KG1 (cell line): ENCODE data around the gene GLRX.
"Not testable (repeated sequence)": the region's sequence is repeated elsewhere in the genome, so short reads cannot be mapped to it uniquely, and the experiment has no call there.

Experiments used
- DNase-seq: peaks from one replicate; lab custom pipeline; 2025; lab: John Stamatoyannopoulos, UW

GLRX gene

GRCh38 chr5:95822542-95823181, at the start of gene GLRX:
GLRX (minus strand) TSS chr5:95822726; CDS start chr5:95822662, 64 bp downstream.
- peak; percentile 18 for DNase-seq

GRCh38 chr5:95871146-95871806, 48.8 kb upstream of the GLRX start:
- no peak for DNase-seq

- no peak for DNase-seq
Observed at GRCh38 chr5:95870105-95870672, 47.7 kb upstream of the GLRX start.

GRCh38 chr5:95869173-95869855, 46.8 kb upstream of the GLRX start:
- not testable (repeated sequence) for DNase-seq

- DNase-seq: no peak
Observed at GRCh38 chr5:95868136-95868535, 45.6 kb upstream of the GLRX start.

GRCh38 chr5:95866435-95867040, 44.0 kb upstream of the GLRX start:
- no peak for DNase-seq

- no peak for DNase-seq
Observed at GRCh38 chr5:95864944-95865504, 42.5 kb upstream of the GLRX start.

- DNase-seq: no peak
Observed at GRCh38 chr5:95864456-95864855, 41.9 kb upstream of the GLRX start.

- no peak for DNase-seq
Observed at GRCh38 chr5:95863383-95863757, 40.8 kb upstream of the GLRX start.

GRCh38 chr5:95862671-95863382, 40.3 kb upstream of the GLRX start:
- DNase-seq: no peak

GRCh38 chr5:95861864-95862561, 39.5 kb upstream of the GLRX start:
- DNase-seq: no peak

GRCh38 chr5:95861221-95861863, 38.8 kb upstream of the GLRX start:
- DNase-seq: no peak

- DNase-seq: no peak
Observed at GRCh38 chr5:95859661-95860060, 37.1 kb upstream of the GLRX start.

- peak; percentile 44 for DNase-seq
Observed at GRCh38 chr5:95858661-95859595, 36.4 kb upstream of the GLRX start.

GRCh38 chr5:95858023-95858461, 35.5 kb upstream of the GLRX start:
- no peak for DNase-seq

- no peak for DNase-seq
Observed at GRCh38 chr5:95857185-95857945, 34.8 kb upstream of the GLRX start.

GRCh38 chr5:95856501-95856981, 34.0 kb upstream of the GLRX start:
- DNase-seq: no peak

- DNase-seq: no peak
Observed at GRCh38 chr5:95853490-95853889, 31.0 kb upstream of the GLRX start.
